SK-N-SH treated with all-trans-retinoic acid at 6 μM for 48 hours (cell line): Measurements from ENCODE around the gene HNF4A.

Experiments
- CSRNP3 ChIP-seq: fragments of 250-450 bp; sonication (Bioruptor Pico); IDR thresholded peaks from 2 replicates; pipeline ENCODE4 v1.5.1; 2021; ENCODE audit warnings: mild to moderate bottlenecking, moderate library complexity
- PATZ1 ChIP-seq: fragments of 250-450 bp; sonication (Bioruptor Pico); IDR thresholded peaks from 2 replicates; pipeline ENCODE4 v1.8.0; 2020; ENCODE audit warnings: mild to moderate bottlenecking, moderate library complexity, borderline replicate concordance
- POU6F1 ChIP-seq: fragments of 250-450 bp; sonication (Bioruptor Pico); IDR thresholded peaks from 2 replicates; pipeline ENCODE4 v1.8.0; 2021; ENCODE audit warnings: low read depth, mild to moderate bottlenecking, moderate library complexity, borderline replicate concordance
- ZFP3 ChIP-seq: fragments of 250-450 bp; sonication (Bioruptor Pico); IDR thresholded peaks from 2 replicates; pipeline ENCODE4 v1.5.0; 2020; ENCODE audit warnings: mild to moderate bottlenecking, moderate library complexity
- ZNF8 ChIP-seq: fragments of 450-650 bp; formaldehyde crosslinking; IDR thresholded peaks from 2 replicates; pipeline ENCODE4 v1.5.0; 2020; ENCODE audit warnings: mild to moderate bottlenecking, moderate library complexity

GRCh38 chr20:44389871-44390270, 34.4 kb downstream of the HNF4A start:
- no peak for TF ChIP-seq PATZ1 (CRISPR knock-in tag)
- no peak for TF ChIP-seq POU6F1 (CRISPR knock-in tag)
- TF ChIP-seq ZFP3 (CRISPR knock-in tag), result no peak
- no peak for TF ChIP-seq CSRNP3 (CRISPR knock-in tag)
- no peak for TF ChIP-seq ZNF8
